ENCODE results near the gene FAT1.
"Not testable (repeated sequence)": the region's sequence is repeated elsewhere in the genome, so short reads cannot be mapped to it uniquely, and the experiment has no call there.

Gene FAT1

DNA sequence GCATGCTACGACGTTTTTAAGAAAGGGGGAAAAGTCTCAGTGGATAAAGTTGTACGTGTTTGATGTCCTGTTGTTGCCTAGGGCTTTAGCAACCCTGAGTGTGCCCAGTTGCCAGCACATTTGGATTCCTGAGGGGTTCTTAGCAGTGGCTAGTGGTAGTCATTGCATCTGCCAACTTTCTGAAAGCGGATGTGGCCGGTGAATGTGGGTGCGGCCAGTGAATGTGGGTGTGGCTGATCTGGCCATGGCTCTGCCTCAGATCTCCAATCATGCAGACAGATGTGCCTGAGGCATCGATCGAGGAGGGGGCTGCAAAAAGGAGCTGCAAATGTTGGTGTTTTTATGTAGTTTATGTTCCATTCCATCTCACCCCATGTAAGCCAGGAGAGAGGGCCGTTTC lies 41.5 kb upstream of the FAT1 start:
- no peak overlapping the region for H3K4me3 ChIP-seq (ENCODE audit: low read depth, low read length)
- no peak for DNase-seq (ENCODE audit: low read depth)
- TF ChIP-seq, protein P1, sequence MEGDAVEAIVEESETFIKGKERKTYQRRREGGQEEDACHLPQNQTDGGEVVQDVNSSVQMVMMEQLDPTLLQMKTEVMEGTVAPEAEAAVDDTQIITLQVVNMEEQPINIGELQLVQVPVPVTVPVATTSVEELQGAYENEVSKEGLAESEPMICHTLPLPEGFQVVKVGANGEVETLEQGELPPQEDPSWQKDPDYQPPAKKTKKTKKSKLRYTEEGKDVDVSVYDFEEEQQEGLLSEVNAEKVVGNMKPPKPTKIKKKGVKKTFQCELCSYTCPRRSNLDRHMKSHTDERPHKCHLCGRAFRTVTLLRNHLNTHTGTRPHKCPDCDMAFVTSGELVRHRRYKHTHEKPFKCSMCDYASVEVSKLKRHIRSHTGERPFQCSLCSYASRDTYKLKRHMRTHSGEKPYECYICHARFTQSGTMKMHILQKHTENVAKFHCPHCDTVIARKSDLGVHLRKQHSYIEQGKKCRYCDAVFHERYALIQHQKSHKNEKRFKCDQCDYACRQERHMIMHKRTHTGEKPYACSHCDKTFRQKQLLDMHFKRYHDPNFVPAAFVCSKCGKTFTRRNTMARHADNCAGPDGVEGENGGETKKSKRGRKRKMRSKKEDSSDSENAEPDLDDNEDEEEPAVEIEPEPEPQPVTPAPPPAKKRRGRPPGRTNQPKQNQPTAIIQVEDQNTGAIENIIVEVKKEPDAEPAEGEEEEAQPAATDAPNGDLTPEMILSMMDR (conservative IDR thresholded peaks at IDR 0.05; ENCODE audit: low read depth, low read length) = no peak

DNA sequence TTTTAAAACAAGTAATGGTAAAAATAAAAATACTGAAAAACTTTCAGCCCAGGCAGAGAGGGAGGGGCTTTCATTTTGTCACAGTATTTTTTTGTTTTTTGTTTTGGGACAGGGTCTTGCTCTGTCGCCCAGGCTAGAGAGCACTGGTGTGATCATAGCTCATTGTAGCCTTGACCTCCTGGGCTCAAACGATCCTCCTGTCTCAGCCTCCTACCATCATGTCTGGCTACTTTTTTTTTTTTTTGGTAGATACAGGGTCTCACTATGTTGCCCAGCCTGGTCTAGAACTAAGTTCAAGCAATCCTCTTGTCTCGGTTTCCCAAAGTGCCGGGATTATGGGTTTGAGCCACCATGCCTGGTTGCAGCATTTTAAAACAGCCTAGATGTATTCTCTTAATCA lies 40.8 kb upstream of the FAT1 start:
- H3K4me3 ChIP-seq (ENCODE audit: low read depth, low read length) = no peak overlapping the region
- DNase-seq (ENCODE audit: low read depth) = no peak
- TF ChIP-seq, protein P1 (conservative IDR thresholded peaks at IDR 0.05; ENCODE audit: low read depth, low read length) = no peak

DNA sequence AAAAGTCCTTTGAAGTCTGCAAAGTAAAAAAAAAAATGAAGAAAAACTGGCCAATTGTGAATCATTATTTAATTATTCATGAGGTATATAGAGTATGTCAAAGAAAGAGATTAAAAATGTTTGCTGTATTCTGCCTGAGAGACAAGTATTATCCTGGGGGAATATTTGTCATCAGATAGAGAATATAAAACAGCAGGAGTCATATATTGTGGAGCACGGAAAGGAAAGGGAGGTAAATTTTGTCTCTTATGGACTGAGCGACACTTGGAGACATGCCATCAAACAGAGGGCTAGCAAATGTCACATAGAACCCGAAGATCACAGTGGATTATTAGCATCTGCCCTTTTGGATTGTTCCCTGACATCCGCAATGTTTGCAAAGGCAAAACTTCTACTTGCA lies 39.2 kb upstream of the FAT1 start:
- no peak overlapping the region for H3K4me3 ChIP-seq (ENCODE audit: low read depth, low read length)
- TF ChIP-seq, protein P1 (conservative IDR thresholded peaks at IDR 0.05; ENCODE audit: low read depth, low read length) = no peak
- no peak for DNase-seq (ENCODE audit: low read depth)

DNA sequence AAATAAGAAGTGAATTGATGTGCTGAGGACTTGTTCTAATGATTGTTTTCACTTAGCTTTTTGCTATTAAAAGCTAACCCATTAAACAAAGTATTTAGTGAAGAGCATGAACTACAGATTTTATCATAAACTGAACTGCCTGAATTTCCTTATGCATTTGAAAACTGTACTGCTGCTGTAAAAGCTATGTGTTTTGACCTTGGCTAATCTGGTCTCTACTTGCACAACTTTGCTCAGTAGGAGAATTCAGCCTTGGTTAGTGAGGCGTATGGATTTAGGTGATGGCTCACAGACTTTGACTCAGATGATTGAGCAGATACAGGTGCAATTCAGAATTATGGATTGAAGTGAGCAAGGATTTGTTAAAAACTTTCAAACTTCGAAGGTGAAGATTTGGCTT lies 38.7 kb upstream of the FAT1 start:
- TF ChIP-seq, protein P1 (conservative IDR thresholded peaks at IDR 0.05; ENCODE audit: low read depth, low read length) = no peak
- no peak for DNase-seq (ENCODE audit: low read depth)
- no peak overlapping the region for H3K4me3 ChIP-seq (ENCODE audit: low read depth, low read length)

DNA sequence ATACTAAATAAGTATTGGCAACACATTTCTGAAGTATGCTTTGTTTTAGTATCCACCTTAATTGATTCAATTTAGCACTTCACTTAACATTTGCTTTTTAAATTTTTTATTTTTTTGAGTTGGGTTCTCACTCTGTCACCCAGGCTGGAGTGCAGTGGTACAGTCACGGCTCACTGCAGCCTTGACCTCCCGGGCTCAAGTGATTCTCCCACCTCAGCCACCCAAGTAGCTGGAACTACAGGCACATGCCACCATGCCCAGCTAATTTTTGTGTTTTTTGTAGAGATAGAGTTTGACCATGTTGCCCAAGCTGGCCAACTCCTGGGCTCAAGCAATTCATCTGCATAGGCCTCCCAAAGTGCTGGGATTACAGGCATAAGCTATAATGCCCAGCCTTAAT lies 38.3 kb upstream of the FAT1 start:
- not testable (repeated sequence) for H3K4me3 ChIP-seq (ENCODE audit: low read depth, low read length); DNase-seq (ENCODE audit: low read depth)

DNA sequence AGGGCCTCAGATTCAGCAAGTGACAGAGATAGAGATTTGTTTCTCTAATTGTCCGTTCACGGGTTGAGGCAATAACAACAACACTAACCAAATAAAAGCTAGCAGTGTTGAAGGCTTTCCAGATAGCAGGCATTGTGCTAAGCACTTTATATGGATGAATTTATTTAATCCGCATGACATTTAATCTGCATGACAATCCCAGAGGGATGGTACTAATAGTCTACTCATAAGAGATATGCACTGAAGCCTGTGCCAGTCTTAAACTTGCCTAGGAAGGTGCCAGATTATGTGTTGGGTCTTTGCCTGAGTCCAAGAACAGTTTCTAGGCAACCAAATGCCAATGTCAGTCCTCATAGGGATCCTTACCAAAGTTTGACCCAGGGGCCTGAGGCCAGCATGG lies 37.7 kb upstream of the FAT1 start:
- no peak for DNase-seq (ENCODE audit: low read depth)
- TF ChIP-seq, protein P1 (conservative IDR thresholded peaks at IDR 0.05; ENCODE audit: low read depth, low read length) = no peak

DNA sequence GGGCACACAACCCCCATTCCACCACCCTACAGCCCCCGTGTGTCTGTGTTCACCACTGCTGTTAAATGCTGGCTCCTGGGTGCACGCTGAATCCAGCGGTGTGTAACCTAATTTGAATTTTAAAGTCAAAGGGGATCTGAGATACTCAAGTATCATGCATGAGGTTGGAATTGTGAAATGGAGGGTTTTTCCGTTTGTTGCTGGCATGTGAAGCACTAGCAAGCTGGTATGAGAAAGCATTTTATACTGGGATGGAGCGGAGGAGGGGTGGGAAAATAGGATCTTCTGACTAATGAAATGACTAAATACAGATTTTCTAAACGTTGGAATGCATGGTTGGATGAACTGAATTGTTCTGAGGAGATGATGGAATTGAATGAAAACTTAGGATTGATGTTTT lies 36.9 kb upstream of the FAT1 start:
- TF ChIP-seq, protein P1 (conservative IDR thresholded peaks at IDR 0.05; ENCODE audit: low read depth, low read length) = no peak
- no peak overlapping the region for H3K4me3 ChIP-seq (ENCODE audit: low read depth, low read length)
- DNase-seq (ENCODE audit: low read depth) = peak; percentile 70

More for the DNA sequence above, 37.7 kb upstream of the FAT1 start:
- H3K4me3 ChIP-seq (ENCODE audit: low read depth, low read length) = no peak overlapping the region

DNA sequence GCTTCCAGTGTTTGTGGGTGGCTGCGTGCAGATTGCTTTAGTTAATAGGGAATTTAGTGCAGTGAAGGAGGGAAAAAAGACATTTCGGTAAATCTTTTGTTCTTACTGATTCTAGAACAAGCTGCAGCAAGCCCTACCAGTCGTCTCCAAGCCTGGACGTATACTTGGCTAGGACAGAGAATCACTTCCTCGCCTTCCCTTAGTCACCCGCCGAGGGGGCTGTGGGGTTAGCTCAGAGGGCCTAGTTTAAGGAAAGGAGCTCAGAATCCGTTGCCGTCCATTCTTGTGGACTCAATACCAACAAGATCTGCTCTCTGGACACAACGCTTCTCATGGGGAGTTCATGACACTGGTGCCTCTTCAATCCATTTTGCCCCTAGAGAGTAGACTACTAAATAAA lies 36.3 kb upstream of the FAT1 start:
- no peak overlapping the region for H3K4me3 ChIP-seq (ENCODE audit: low read depth, low read length)
- no peak for DNase-seq (ENCODE audit: low read depth)
- TF ChIP-seq, protein P1 (conservative IDR thresholded peaks at IDR 0.05; ENCODE audit: low read depth, low read length) = no peak

Data from choroid plexus epithelial cell (primary cell).